Inflammatory macrophage treated with lipopolysaccharide for 4 hours (primary cell): Measurements from ENCODE around the gene OS9.
A peak's percentile ranks its signal among the peaks of the same experiment; 100 is the strongest.
"Not testable (repeated sequence)": the region's sequence is repeated elsewhere in the genome, so short reads cannot be mapped to it uniquely, and the experiment has no call there.

ENCODE experiments used
- DNase-seq: peaks from one replicate; pipeline ENCODE4 v3.0.0-alpha.2; 2020

OS9 gene, protein sequence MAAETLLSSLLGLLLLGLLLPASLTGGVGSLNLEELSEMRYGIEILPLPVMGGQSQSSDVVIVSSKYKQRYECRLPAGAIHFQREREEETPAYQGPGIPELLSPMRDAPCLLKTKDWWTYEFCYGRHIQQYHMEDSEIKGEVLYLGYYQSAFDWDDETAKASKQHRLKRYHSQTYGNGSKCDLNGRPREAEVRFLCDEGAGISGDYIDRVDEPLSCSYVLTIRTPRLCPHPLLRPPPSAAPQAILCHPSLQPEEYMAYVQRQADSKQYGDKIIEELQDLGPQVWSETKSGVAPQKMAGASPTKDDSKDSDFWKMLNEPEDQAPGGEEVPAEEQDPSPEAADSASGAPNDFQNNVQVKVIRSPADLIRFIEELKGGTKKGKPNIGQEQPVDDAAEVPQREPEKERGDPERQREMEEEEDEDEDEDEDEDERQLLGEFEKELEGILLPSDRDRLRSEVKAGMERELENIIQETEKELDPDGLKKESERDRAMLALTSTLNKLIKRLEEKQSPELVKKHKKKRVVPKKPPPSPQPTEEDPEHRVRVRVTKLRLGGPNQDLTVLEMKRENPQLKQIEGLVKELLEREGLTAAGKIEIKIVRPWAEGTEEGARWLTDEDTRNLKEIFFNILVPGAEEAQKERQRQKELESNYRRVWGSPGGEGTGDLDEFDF

DNA sequence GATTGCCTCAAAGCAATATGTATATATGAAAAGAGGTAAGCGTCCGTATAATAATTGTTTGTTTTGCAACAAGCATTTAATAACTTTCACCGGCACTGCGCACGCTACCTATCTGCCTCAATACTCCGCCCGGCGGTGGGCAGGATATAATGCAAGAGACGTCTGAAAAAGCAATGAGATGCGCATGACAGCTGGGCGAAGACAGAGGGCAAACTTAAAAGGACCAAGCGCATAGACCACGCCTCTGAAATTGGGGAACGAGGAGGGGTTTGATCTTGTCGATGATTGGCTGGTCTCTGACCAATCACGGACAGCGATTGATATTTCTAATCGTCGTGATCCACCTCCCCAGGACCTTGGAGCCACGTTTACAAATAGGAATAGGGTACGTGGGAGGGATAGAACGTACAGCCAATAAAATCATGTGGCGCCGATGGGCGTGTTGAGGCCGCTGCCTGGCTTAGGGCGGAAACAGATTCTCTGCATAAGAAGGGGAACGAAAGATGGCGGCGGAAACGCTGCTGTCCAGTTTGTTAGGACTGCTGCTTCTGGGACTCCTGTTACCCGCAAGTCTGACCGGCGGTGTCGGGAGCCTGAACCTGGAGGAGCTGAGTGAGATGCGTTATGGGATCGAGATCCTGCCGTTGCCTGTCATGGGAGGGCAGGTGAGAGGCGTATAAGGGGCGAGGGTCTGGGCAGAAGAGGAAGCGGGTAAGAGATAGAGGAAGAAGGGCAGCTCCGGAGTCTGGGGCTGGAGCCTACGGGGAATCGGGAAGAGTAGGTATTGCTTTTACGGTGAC, at the start of gene OS9:
OS9 (plus strand) TSS at position 474 of the 800 bp plus-strand sequence; CDS start at position 504, 30 bp downstream.
- DNase-seq, result peak; percentile 100

DNA sequence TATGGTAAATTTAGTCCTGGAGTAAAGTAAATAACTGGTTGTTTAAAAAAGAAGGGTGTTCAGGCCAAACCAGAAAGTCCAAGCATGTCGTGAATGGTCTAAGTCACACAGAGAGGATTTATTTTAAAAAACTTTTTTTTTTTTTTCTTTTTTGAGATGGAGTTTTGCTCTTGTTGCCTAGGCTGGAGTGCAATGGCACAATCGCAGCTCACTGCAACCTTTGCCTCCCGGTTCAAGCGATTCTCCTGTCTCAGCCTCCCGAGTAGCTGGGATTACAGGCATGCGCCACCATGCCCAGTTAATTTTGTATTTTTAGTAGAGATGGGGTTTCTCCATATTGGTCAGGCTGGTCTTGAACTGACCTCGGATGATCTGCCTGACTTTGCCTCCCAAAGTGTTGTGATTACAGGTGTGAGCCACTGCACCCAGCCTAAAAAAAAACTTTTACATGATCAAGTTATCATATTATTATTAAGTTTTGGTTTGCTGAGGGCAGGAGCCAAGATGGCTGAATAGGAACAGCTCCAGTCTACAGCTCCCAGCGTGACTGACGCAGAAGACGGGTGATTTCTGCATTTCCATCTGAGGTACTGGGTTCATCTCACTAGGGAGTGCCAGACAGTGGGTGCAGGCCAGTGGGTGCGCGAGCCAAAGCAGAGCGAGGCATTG, 47.8 kb upstream of the OS9 start:
- DNase-seq, result not testable (repeated sequence)

DNA sequence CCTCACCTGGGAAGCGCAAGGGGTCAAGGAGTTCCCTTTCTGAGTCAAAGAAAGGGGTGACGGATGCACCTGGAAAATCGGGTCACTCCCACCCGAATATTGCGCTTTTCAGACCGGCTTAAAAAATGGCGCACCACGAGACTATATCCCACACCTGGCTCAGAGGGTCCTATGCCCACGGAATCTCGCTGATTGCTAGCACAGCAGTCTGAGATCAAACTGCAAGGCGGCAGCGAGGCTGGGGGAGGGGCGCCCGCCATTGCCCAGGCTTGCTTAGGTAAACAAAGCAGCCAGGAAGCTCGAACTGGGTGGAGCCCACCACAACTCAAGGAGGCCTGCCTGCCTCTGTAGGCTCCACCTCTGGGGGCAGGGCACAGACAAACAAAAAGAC, 47.3 kb upstream of the OS9 start:
- not testable (repeated sequence) for DNase-seq

DNA sequence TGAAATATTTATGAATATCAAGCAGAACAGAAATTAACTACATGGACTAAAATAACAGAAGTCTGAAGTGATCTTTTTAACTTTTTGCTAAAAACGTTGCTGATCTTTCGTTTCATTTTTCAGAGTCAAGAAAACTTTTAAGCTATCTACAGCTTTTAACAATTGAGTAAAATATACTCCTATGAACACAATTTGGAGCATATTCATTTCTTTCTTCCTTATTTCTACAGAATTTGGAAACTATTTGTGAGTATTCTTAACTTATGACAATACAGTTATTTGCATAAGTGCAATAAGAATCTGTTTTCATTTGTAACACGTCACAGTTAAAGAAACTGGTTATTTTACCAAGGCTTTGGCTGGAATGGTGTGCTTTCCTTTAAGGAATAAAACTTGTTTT, 39.9 kb upstream of the OS9 start:
- DNase-seq, result no peak

DNA sequence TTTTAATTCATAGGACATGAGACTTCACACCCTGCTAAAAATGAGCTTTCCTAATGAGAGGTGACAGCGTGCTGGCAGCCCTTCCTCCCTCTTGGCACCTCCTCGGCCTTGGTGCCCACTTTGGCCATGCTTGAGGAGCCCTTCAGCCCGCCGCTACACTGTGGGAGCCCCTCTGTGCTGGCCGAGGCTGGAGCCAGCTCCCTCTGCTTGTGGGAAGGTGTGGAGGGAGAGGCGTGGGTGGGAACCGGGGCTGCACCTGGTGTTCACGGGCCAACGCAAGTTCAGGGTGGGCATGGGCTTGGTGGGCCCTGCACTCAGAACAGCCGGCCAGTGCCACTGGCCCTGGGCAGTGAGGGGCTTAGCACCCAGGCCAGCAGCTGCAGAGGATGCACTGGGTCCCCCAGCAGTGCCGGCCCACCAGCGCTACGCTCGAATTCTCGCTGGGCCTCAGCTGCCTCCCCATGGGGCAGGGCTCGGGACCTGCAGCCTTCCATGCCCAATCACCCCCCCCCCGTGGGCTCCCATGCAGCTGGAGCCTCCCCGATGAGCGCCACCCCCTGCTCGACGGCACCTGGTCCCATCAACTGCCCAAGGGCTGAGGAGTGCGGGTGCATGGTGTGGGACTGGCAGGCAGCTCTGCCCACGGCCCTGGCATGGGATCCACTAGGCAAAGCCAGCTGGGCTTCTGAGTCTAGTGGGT, 38.2 kb upstream of the OS9 start:
- no peak for DNase-seq

DNA sequence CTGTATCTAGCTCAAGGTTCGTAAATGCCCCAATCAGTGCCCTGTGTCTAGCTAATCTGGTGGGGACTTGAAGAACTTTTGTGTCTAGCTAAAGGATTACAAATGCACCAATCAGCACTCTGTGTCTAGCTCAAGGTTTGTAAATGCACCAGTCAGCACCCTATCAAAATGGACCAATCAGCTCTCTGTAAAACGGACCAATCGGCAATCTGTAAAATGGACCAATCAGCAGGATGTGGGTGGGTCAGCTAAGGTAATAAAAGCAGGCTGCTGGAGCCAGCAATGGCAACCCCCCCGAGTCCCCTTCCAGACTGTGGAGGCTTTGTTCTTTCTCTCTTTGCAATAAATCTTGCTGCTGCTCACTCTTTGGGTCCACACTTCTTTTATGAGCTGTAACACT, 37.5 kb upstream of the OS9 start:
- not testable (repeated sequence) for DNase-seq

DNA sequence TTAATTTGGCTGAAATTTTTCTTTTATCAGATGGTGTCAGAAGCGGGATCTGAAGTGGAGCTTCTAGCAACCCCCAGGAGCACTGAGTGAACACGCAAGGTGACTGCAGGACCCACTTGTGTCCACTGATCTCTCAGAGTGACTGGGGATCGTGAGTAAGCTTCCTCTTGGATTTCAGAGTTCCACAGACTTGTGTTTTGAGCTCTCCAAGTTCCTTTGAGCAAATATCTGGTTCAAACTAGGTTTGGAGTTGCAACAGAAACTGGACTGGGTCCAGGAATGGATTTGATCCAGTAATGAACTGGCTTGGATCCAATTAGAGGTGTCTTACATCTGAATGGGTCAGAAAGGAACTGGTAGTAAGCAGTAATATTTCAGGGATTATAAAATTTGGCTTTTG, 36.2 kb upstream of the OS9 start:
- no peak for DNase-seq

DNA sequence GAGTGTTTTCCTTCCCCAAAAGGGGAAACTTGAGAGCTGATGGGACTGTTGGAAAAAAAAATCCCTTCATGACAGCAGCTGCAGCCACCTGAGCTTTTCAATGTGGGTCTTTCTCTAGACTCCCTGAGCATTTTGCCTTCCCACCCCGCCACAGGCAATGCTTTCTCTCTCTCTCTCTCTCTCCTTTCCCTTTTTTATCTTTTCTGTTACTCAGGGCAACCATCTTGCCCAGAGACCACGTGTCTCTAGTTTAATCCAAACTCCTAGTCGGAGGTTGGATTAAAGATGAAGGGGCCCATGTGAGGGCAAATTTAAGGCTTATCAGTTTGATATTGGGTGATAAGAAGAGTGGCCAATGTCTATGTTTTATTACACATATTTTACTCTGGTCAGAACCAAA, 35.0 kb upstream of the OS9 start:
- no peak for DNase-seq

DNA sequence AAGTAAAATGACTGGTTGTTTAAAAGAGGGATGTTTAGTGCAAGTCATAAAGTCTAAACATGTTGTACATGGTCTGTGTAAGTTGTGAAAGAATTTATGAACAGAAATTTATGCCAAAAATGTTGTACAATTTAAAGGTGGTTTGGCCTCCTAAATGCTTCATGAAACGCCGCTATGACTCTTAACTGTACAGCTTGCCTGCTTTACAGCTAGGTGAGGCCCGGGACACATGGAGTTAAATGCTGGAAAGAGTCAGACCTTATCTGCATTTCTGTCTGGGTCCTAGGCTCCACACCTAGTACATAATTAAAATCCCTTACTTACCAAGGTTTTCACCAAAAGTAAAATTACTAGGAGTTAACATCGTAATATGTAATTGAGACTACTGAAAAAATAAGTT, 32.6 kb upstream of the OS9 start:
- no peak for DNase-seq

DNA sequence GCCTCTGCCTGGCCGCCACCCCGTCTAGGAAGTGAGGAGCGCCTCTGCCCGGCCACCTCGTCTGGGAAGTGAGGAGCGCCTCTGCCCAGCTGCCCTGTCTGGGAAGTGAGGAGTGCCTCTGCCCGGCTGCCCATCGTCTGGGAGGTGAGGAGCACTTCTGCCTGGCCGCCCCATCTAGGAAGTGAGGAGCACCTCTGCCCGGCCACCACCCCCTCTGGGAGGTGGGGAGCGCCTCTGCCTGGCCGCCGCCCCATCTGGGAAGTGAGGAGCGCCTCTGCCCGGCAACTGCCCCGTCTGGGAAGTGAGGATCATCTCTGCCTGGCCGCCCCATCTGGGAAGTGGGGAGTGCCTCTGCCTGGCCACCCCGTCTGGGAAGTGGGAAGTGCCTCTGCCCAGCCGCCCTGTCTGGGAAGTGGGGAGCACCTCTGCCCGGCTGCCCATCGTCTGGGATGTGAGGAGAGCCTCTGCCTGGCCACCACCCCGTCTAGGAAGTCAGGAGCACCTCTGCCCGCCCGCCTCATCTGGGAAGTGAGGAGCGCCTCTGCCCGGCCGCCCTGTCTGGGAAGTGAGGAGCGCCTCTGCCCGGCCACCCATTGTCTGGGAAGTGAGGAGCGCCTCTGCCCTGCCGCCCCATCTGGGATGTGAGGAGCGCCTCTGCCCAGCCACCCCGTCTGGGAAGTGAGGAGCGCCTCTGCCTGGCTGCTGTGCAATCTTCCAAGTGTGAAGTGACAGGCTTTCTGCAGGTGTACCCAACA, 28.7 kb upstream of the OS9 start:
- DNase-seq, result not testable (repeated sequence)

DNA sequence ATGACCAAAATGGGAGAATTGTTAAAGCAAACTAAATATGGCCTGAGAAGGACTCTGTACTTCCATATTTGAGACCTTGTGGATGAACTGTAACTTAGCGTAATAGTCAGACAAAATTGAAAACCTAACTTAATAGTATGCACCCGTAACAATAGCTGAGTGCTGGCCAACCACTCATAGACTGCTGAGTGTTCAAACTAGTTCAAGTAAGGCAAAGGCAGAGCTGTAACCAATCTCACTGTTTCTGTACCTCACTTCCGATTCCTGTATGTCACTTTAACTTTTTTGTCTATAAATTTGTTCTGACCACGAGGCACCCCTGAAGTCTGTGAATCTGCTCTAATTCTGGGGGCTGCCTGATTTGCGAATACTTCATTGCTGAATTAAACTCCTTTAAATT, 27.0 kb upstream of the OS9 start:
- no peak for DNase-seq

DNA sequence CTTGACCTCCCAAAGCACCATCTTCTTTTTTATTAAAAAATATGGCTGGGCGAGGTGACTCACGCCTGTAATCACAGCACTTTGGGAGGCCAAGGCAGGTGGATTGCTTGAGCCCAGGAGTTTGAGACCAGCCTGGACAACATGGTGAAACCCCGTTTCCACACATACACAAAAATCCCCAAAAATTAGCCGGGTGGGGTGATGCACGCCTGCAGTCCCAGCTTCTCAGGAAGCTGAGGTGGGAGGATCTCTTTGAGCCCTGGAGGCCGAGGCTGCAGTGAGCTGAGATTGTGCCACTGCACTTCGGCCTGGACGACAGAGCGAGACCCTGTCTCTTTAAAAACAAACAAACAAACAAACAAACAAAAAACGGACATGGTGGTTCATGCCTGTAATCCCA, 24.2 kb upstream of the OS9 start:
- DNase-seq, result not testable (repeated sequence)

DNA sequence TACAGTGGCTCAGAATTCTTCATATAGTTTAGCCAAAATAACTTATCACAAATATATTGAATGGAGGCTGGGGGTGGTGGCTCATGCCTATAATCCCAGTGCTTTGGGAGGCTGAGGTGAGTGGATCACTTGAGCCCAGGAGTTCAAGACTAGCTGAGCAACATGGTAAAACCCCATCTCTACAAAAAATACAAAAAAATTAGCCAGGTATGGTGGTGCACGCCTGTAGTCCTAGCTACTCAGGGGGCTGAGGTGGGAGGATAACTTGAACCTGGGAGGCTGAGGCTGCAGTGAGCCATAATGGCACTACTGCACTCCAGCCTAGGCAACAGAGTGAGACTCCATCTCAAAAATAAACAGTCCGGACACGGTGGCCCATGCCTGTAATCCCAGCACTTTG, 22.1 kb upstream of the OS9 start:
- not testable (repeated sequence) for DNase-seq

DNA sequence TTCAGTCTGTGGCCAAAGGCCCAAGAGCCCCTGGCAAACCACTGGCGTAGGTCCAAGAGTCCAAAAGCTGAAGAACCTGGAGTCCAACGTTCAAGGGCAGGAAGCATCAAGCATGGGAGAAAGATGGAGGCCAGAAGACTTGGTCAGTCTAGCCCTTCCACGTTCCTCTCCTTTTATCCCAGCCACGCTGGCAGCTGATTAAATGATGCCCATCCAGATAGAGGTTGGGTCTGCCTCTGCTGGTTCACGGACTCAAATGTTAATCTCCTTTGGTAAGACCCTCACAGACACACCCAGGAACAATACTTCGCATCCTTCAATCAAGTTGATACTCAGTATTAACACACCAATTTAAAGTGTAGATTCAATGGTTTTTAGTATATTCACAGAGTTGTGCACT, 21.1 kb upstream of the OS9 start:
- DNase-seq, result no peak

DNA sequence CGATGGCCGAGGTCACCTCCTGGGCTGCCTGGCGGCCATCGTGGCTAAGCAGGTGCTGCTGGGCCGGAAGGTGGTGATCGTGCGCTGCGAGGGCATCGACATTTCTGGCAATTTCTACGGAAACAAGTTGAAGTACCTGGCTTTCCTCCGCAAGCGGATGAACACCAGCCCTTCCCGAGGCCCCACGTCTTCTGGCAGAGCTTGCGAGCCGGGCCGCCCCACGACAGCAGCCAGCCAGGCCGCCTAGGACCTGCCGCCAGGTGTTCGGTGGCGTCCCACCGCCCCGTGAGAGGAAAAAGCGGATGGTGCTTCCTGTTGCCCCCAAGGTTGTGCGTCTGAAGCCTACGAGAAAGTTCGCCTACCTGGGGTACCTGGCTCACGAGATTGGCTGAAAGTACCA, 19.2 kb upstream of the OS9 start:
- DNase-seq, result no peak

DNA sequence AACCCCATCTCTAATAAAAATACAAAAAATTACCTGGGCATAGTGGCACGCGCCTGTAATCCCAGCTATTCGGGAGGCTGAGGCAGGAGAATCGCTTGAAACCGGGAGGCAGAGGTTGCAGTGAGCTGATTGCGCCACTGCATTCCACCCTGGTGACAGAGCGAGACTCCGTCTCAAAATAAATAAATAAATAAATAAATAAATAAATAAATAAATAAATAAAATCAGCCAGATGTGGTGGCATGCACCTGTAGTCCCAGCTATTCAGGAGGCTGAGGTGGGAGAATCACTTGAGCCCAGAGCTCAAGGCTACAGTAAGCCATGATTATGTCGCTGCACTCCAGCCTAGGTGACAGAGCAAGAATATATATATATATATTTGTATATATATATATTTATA, 16.0 kb upstream of the OS9 start:
- not testable (repeated sequence) for DNase-seq

DNA sequence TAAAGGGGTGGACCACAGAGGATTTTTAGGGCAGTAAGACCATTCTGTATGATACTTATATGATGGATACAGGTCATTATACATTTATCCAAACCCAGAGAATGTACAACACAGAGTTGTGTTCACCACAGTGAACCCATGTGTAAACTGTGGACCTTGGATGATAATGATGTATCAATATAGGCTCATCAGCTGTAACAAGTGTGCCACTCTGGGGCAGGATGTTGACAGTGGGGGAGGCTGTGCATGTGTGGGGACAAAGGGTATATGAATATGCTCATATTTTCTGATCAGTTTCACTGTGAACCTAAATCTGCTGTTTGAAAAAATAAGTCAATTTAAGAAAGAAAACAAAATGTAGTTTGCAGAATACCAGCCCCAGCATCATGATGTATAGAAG, 14.2 kb upstream of the OS9 start:
- DNase-seq, result no peak

DNA sequence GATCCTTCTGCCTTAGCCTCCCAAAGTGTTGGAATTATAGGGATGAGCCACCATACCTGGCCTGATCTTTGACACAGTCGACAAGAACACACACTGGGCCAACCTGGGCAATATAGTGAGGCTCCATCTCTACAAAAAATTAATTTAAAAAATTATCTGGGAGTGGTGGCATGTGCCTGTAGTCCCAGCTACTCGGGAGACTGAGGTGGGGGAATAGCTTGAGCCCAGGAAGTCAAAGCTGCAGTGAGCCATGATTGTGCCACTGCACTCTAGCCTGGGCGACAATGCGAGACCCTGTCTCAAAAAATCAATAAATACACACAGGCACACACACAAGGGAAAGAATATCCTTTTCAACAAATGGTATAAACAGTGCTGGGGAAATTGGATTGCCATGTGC, 6.1 kb upstream of the OS9 start:
- no peak for DNase-seq

DNA sequence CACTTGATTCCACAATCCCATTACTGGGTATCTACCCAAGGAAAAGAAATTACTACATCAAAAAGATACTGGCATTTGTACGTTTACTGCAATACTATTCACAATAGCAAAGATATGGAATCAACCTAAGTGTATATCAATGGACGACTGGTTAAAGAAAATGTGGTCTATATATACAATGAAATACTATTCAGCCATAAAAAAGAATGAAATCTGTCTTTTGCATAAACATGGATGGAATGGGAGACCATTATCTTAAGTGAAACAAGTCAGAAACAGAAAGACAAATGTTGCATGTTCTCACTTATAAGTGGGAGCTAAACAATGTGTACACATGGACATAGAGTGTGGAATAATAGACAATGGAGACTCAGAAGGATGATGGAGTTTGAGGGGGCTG, 5.0 kb upstream of the OS9 start:
- DNase-seq, result no peak

DNA sequence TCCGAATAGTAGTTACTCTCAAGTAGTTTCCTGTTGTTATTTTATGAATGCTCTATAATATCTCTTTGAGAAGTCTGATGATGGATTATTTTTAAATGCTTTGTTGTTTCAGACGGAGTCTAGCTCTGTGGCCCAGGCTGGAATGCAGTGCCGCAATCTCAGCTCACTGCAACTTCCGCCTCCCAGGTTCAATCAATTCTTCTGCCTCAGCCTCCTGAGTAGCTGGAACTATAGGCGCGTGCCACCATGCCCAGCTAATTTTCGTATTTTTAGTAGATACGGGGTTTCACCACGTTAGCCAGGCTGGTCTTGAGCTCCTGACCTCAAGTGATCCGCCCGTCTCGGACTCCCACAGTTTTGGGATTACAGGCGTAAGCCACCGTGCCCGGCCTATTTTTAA, 1.4 kb upstream of the OS9 start:
- no peak for DNase-seq

DNA sequence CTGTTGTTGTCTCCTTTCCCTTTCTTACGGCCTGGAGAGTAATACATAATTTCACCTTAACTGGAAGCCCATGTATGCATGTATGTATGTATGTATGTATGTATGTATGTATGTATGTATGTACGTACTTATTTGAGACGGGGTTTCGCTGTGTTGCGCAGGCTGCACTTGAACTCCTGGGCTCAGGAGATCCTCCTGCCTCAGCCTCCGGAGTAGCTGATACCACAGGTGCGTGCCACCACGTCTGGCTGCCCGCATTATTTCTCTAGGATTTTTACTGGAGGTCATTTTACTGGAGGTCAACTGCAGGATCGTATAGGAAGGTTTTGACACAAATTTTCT, 644 bp upstream of the OS9 start:
- DNase-seq, result no peak

DNA sequence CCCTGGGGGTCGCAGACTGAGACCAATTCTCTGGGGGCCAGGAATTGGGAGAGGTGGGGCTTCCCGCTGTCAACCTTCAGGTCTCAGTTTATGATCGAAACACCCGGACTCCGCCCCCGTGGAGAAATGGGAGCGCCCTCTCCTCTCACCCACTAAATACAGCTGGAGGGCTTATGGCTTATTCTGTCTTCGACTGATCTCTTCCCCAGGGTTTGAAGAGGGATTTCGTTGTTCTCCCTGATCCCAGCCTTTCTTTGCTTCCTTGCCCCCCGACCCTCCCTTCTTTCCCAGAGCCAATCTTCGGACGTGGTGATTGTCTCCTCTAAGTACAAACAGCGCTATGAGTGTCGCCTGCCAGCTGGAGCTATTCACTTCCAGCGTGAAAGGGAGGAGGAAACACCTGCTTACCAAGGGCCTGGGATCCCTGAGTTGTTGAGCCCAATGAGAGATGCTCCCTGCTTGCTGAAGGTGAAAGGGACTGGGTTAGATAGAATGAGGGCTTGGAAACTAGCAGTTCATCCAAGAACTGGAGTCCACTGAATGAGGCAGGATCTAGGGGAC, 607 bp downstream of the OS9 start:
- DNase-seq, result peak; percentile 1
